ENCODE data around the gene ARHGEF37. TPM values are rescaled to one million over a fixed set of nuclear protein-coding genes. Genes with fewer than 3 reads are reported as not detected.
A peak's percentile ranks its signal among the peaks of the same experiment; 100 is the strongest.

ARHGEF37 gene
- total and polyA plus RNA-seq, 9 of the 15 experiments (the other 6 are each of a cell fraction or from before 2014, with no cell fraction given): 0.01 to 0.27 (median 0.05) TPM

GRCh38 chr5:149672701-149673476 is 91.6 kb downstream of the ARHGEF37 start:
- POLR2A ChIA-PET: no interaction called here
- 55% methylated on average over 7 of the region's 7 CpGs for WGBS (ENCODE audit: insufficient coverage, low coverage, missing lambda C conversion rate)
- Histone ChIP-seq H3K27ac (ENCODE audit: extremely low read depth, low read depth, low read length) (no peak overlapping the region), H3K4me2 (ENCODE audit: insufficient read depth, low read length) (no peak overlapping the region), H3K9ac (ENCODE audit: insufficient read depth in 1 of 2, low read depth in 2 of 2, low read length in 2 of 2) (no peak overlapping the region), H2AFZ (ENCODE audit: low read depth, low read length) (0 out of 2 replicates have a peak overlapping the region, but pooled peaks have one; percentile 39), H3K9me3 (replicated peaks; ENCODE audit: control insufficient read depth, insufficient read depth, low read depth, low read length) (peaks cover under 1% of the 10 kb centered on the region; the same call in 1 of the 2 replicates), H3K4me1 (replicated peaks in 1 of 2; ENCODE audit: control insufficient read depth in 2 of 2, insufficient read depth in 2 of 2, low read length in 2 of 2) (peaks cover 5% of the 10 kb centered on the region in 2 experiments; a peak in 4 of 5 replicates), H3K36me3 (ENCODE audit: control insufficient read depth, insufficient read depth, low read length) (no peaks in the 10 kb centered on the region), H3K9me1 (ENCODE audit: control insufficient read depth, insufficient read depth, low read length) (no peaks in the 10 kb centered on the region), H3K4me3 (no peak overlapping the region), H3K79me2 (ENCODE audit: control insufficient read depth, insufficient read depth, low read length) (no peaks in the 10 kb centered on the region), H4K20me1 (replicated peaks; ENCODE audit: control insufficient read depth, insufficient read depth, low read length) (no peaks in the 10 kb centered on the region), H3K27me3 (ENCODE audit: control insufficient read depth in 2 of 2, insufficient read depth in 2 of 2, low read length in 2 of 2) (no peaks in the 10 kb centered on the region)
- BruUV-seq (replicated peaks): no TSS peak
- CTCF ChIA-PET (ENCODE audit: low intra/inter-chr PET ratio): interaction anchor here (0.7 kb wide), 1 partner anchor 30 kb away, joined by 4 read pairs; no protein-coding TSS in a partner anchor
- no peak for TF ChIP-seq ADNP (tag; IDR thresholded peaks at IDR 0.05)
- ATAC-seq (no peak), DNase-seq (ENCODE audit: extremely low read depth in 1 of 4, low spot score in 3 of 4) (no peak), FAIRE-seq (no peak)
- in situ Hi-C loops (cut with MboI) (no loop called here), intact Hi-C loops (cut with micrococcal nuclease) (no loop called here)

- peak overlapping the region; percentile 79 for H2AFZ ChIP-seq (ENCODE audit: low read depth, low read length)
- peak; percentile 46 for FAIRE-seq
Observed at GRCh38 chr5:149674686-149675085, 93.4 kb downstream of the ARHGEF37 start.

More at GRCh38 chr5:149674686-149675085, 93.4 kb downstream of the ARHGEF37 start:
- DNase-seq (ENCODE audit: extremely low read depth in 1 of 4, low spot score in 3 of 4) (no peak), ATAC-seq (no peak; the same call in 2 of the 3 replicates)
- Histone ChIP-seq H3K27ac (ENCODE audit: extremely low read depth, low read depth, low read length) (no peak overlapping the region), H3K9me3 (replicated peaks; ENCODE audit: control insufficient read depth, insufficient read depth, low read depth, low read length) (no peaks in the 10 kb centered on the region), H3K4me3 (no peak overlapping the region), H3K9ac (ENCODE audit: insufficient read depth in 1 of 2, low read depth in 2 of 2, low read length in 2 of 2) (no peak overlapping the region), H3K9me1 (ENCODE audit: control insufficient read depth, insufficient read depth, low read length) (no peaks in the 10 kb centered on the region), H3K4me1 (replicated peaks in 1 of 2; ENCODE audit: control insufficient read depth in 2 of 2, insufficient read depth in 2 of 2, low read length in 2 of 2) (peaks cover 5 to 8% of the 10 kb centered on the region in 2 experiments; a peak in 4 of 5 replicates), H3K27me3 (ENCODE audit: control insufficient read depth in 2 of 2, insufficient read depth in 2 of 2, low read length in 2 of 2) (no peaks in the 10 kb centered on the region), H3K36me3 (ENCODE audit: control insufficient read depth, insufficient read depth, low read length) (no peaks in the 10 kb centered on the region), H3K79me2 (ENCODE audit: control insufficient read depth, insufficient read depth, low read length) (no peaks in the 10 kb centered on the region), H4K20me1 (replicated peaks; ENCODE audit: control insufficient read depth, insufficient read depth, low read length) (no peaks in the 10 kb centered on the region), H3K4me2 (ENCODE audit: insufficient read depth, low read length) (no peak overlapping the region)
- in situ Hi-C loops (cut with MboI) (no loop called here), intact Hi-C loops (cut with micrococcal nuclease) (no loop called here)
- 16% methylated on average over 3 of the region's 3 CpGs for WGBS (ENCODE audit: insufficient coverage, low coverage, missing lambda C conversion rate)
- TF ChIP-seq TFE3 (CRISPR knock-in tag; IDR thresholded peaks at IDR 0.05) (peak; percentile 51), ZKSCAN8 (CRISPR knock-in tag; IDR thresholded peaks at IDR 0.05) (no peak), CEBPG (CRISPR knock-in tag; IDR thresholded peaks at IDR 0.05) (no peak), CEBPG (tag; conservative IDR thresholded peaks at IDR 0.05 in 1 of 2, IDR thresholded peaks at IDR 0.05 in 1 of 2) (no peak), STAG1 (CRISPR knock-in tag; IDR thresholded peaks at IDR 0.05; ENCODE audit: borderline replicate concordance) (0 out of 2 replicates have a peak, but pooled peaks have one; percentile 8)
- ChIA-PET POLR2A (no interaction called here), CTCF (ENCODE audit: low intra/inter-chr PET ratio) (no interaction called here)
- no TSS peak for BruUV-seq (replicated peaks)

Measured in K562 (cell line).